ENCODE measurements around the gene JRKL. TPM values are rescaled to one million over a fixed set of nuclear protein-coding genes. Genes with fewer than 3 reads are reported as not detected.

JRKL gene
- total and polyA plus RNA-seq, 4 experiments from 2014 or later, result 1.9 to 20.0 (median 11.2) TPM

DNA sequence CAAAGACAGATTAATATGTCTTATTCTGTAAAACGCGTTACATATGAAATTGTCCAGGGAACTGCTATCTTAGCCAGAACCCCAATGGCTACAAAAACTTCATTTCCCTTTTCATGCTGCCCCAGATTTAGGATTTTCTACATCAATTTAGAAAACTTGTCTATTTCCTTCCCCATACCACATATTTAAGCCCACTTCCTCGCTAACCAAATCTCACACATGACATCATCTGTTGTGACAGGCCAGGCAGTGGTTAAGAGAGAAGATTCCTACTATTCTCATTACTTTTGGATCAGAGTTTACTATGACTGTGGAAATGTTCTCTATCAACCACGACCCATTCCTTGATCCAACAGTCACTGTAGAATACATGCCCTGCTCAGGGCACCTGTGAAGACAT lies 16.0 kb upstream of the JRKL start:
- H3K4me3 ChIP-seq (ENCODE audit: low read length in 2 of 2), result no peak overlapping the region
- peaks cover 4% of the 10 kb centered on the region for H3K36me3 ChIP-seq (ENCODE audit: insufficient read depth, low read length)
- Mint-ChIP-seq H3K36me3 (peaks cover 44 to 45% of the 10 kb centered on the region in 2 donors), H3K27ac (peak overlapping the region in 2 of 7 donors; percentile 31 to 43), H3K9me3 (no peaks in the 10 kb centered on the region), H3K27me3 (no peaks in the 10 kb centered on the region), H3K4me3 (no peak overlapping the region), H3K4me1 (peaks cover 0 to 4% (median 0%) of the 10 kb centered on the region in 4 donors)
- no peaks in the 10 kb centered on the region for H3K4me1 ChIP-seq (ENCODE audit: insufficient read depth, low read length)
- no peaks in the 10 kb centered on the region for H3K27me3 ChIP-seq (ENCODE audit: insufficient read depth, low read length)
- no peak overlapping the region for H3K27ac ChIP-seq (ENCODE audit: low read depth, low read length)
- DNase-seq, result no peak
- H3K9me3 ChIP-seq (ENCODE audit: control insufficient read depth in 1 of 2, low read length in 2 of 2), result no peaks in the 10 kb centered on the region
- CTCF ChIA-PET (ENCODE audit: partially characterized antibody), result no interaction called here
- POLR2A ChIA-PET (ENCODE audit: partially characterized antibody), result no interaction called here
- intact Hi-C loops (cut with micrococcal nuclease), result no loop called here

GRCh38 chr11:96376796-96377195 lies 13.0 kb upstream of the JRKL start:
- Mint-ChIP-seq H3K27ac (no peak overlapping the region), H3K4me3 (no peak overlapping the region), H3K4me1 (peaks cover 0 to 8% (median 4%) of the 10 kb centered on the region in 4 donors), H3K9me3 (no peaks in the 10 kb centered on the region), H3K27me3 (no peaks in the 10 kb centered on the region), H3K36me3 (peaks cover 39 to 43% of the 10 kb centered on the region in 2 donors)
- no peak for DNase-seq
- Histone ChIP-seq H3K27me3 (ENCODE audit: insufficient read depth, low read length) (no peaks in the 10 kb centered on the region), H3K9me3 (ENCODE audit: control insufficient read depth in 1 of 2, low read length in 2 of 2) (no peaks in the 10 kb centered on the region), H3K27ac (ENCODE audit: low read depth, low read length) (no peak overlapping the region), H3K4me1 (ENCODE audit: insufficient read depth, low read length) (no peaks in the 10 kb centered on the region), H3K4me3 (ENCODE audit: low read length in 2 of 2) (no peak overlapping the region), H3K36me3 (ENCODE audit: insufficient read depth, low read length) (no peaks in the 10 kb centered on the region)
- ChIA-PET CTCF (ENCODE audit: partially characterized antibody) (interaction anchor here (0.5 kb wide), 1 partner anchor 604 kb away, joined by 3 read pairs; no protein-coding TSS in a partner anchor), POLR2A (ENCODE audit: partially characterized antibody) (no interaction called here)
- intact Hi-C loops (cut with micrococcal nuclease), result no loop called here

DNA sequence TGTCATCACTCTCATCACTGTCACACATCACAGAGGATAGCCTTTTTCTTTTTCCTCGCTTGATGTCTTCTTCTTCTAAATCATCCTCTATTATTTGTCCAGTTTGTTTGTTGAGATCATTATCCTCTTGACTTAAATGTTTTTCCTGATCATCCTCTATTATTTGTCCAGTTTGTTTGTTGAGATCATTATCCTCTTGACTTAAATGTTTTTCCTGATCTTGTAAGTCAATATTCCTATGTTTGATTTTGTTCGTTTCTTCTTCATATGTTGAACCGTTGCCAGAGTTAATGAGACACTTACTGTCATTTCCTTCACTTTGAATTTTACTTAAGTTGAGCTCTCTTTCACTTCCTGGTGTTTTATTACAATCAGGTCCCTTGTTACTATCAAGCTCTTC lies 5.7 kb upstream of the JRKL start:
- peaks cover 24% of the 10 kb centered on the region for H3K4me1 ChIP-seq (ENCODE audit: insufficient read depth, low read length)
- peaks cover 23 to 34% of the 10 kb centered on the region in 2 donors for H3K36me3 Mint-ChIP-seq
- H3K27ac ChIP-seq (ENCODE audit: low read depth, low read length), result no peak overlapping the region
- no peaks in the 10 kb centered on the region for H3K36me3 ChIP-seq (ENCODE audit: insufficient read depth, low read length)
- CTCF ChIA-PET (ENCODE audit: partially characterized antibody), result interaction anchor here (0.7 kb wide), 1 partner anchor 10 kb away, joined by 3 read pairs; no protein-coding TSS in a partner anchor
- intact Hi-C loops (cut with micrococcal nuclease), result no loop called here
- H3K4me3 Mint-ChIP-seq, result peak overlapping the region in 7 of 8 donors; percentile 9 to 76 (median 35)
- peak overlapping the region in 4 of 7 donors; percentile 6 to 73 (median 28) for H3K27ac Mint-ChIP-seq
- POLR2A ChIA-PET (ENCODE audit: partially characterized antibody), result no interaction called here
- H3K4me3 ChIP-seq (ENCODE audit: low read length in 2 of 2), result no peak overlapping the region
- DNase-seq, result no peak
- peaks cover 29 to 39% (median 36%) of the 10 kb centered on the region in 4 donors for H3K4me1 Mint-ChIP-seq
- H3K9me3 ChIP-seq (ENCODE audit: control insufficient read depth in 1 of 2, low read length in 2 of 2), result no peaks in the 10 kb centered on the region
- H3K27me3 Mint-ChIP-seq, result no peaks in the 10 kb centered on the region
- H3K27me3 ChIP-seq (ENCODE audit: insufficient read depth, low read length), result no peaks in the 10 kb centered on the region
- H3K9me3 Mint-ChIP-seq, result peaks cover 0 to 1% (median 0%) of the 10 kb centered on the region in 8 donors

DNA sequence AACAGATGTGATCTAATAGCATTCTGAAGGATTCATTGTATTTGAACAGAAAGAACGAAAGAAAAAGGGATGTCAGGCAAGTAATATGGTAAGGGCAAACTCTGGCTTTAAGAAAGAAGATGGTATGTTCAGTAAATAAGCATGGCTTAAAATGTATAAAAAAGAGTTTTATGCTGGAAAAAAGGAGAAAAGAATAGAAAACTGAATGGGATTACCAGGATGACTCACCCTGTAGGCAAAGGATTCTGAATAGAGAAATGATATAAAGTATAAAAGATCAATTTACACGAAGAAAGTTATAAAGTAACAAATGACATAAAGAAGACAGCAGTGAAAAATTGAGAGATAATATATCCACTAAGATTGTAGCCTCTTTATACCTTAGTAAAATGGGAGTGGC lies 4.6 kb upstream of the JRKL start:
- Histone ChIP-seq H3K27me3 (ENCODE audit: insufficient read depth, low read length) (no peaks in the 10 kb centered on the region), H3K4me1 (ENCODE audit: insufficient read depth, low read length) (peaks cover 24% of the 10 kb centered on the region), H3K27ac (ENCODE audit: low read depth, low read length) (no peak overlapping the region), H3K4me3 (ENCODE audit: low read length in 2 of 2) (no peak overlapping the region), H3K9me3 (ENCODE audit: control insufficient read depth in 1 of 2, low read length in 2 of 2) (no peaks in the 10 kb centered on the region), H3K36me3 (ENCODE audit: insufficient read depth, low read length) (no peaks in the 10 kb centered on the region)
- ChIA-PET POLR2A (ENCODE audit: partially characterized antibody) (no interaction called here), CTCF (ENCODE audit: partially characterized antibody) (interaction anchor here (1.2 kb wide), 1 partner anchor 9 kb away, joined by 9 read pairs; no protein-coding TSS in a partner anchor)
- peaks cover 17 to 31% of the 10 kb centered on the region in 2 donors for H3K36me3 Mint-ChIP-seq
- no peak for DNase-seq
- peaks cover 0 to 1% (median 0%) of the 10 kb centered on the region in 8 donors for H3K9me3 Mint-ChIP-seq
- peaks cover 25 to 49% (median 32%) of the 10 kb centered on the region in 4 donors for H3K4me1 Mint-ChIP-seq
- no peaks in the 10 kb centered on the region for H3K27me3 Mint-ChIP-seq
- no peak overlapping the region for H3K4me3 Mint-ChIP-seq
- peak overlapping the region in 1 of 7 donors; percentile 79 for H3K27ac Mint-ChIP-seq
- intact Hi-C loops (cut with micrococcal nuclease), result no loop called here

DNA sequence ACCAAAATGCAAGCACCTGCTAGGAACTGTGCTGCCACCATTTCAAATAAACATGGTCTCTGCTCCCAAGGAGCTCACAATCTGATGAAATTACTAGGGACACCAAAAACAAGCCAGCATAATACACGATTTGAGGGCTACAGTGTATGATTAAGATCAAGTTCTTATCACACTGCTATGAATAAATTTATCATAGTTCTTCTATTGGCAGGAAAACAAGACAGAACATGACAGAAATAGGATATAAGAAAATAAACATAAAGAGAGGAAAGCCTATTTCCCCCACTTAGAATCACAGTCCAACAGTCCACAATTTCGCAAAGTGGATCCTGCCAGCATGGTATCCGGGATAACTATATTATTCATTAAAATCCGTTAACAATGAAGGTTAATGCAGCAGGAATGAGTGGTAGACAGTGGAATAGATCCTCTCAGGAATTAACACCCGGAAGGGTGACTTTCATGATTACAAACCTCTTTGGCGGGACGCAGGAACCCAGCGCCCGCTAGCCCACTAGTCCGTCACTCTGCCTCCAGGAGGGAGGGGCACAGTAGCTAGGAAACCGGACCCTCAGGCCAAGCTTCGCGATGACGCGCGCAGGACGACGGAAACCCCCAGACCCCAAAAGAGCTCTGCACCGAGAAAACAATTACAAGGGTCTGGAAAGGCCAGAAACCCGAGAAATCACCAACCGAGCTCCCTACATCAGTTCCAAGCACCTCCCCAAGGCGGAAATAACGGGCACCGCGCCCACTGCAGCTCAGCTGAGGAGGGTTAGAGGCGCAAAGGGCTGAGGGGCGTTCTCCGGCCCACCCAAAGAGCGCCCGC lies 708 bp upstream of the JRKL start:
- Mint-ChIP-seq H3K36me3 (peaks cover 4 to 13% of the 10 kb centered on the region in 2 donors), H3K27ac (peak overlapping the region; percentile 91 to 98 (median 97)), H3K4me1 (peaks cover 27 to 64% (median 42%) of the 10 kb centered on the region in 4 donors), H3K27me3 (no peaks in the 10 kb centered on the region), H3K9me3 (peaks cover 0 to 1% (median 0%) of the 10 kb centered on the region in 8 donors), H3K4me3 (peak overlapping the region; percentile 92 to 98 (median 94))
- intact Hi-C loops (cut with micrococcal nuclease), result loop anchor here (1.0 kb wide), 5 partner anchors 46 to 1416 kb away; partner anchors contain the start of genes CWC15, KDM4D, MAML2 and SESN3
- peaks cover 36% of the 10 kb centered on the region for H3K4me1 ChIP-seq (ENCODE audit: insufficient read depth, low read length)
- DNase-seq, result no peak
- H3K27me3 ChIP-seq (ENCODE audit: insufficient read depth, low read length), result no peaks in the 10 kb centered on the region
- ChIA-PET POLR2A (ENCODE audit: partially characterized antibody) (interaction anchor here (0.7 to 3.3 kb wide), 27 partner anchors 9 to 1416 kb away, joined by 3 to 38 read pairs (median 3); partner anchors contain the start of genes CEP57, CWC15, FAM76B and KDM4D), CTCF (ENCODE audit: partially characterized antibody) (interaction anchor here (1.1 to 3.5 kb wide), 10 partner anchors 11 to 684 kb away, joined by 3 to 42 read pairs (median 6); partner anchors contain the start of gene MAML2)
- H3K4me3 ChIP-seq (ENCODE audit: low read length in 2 of 2), result peak overlapping the region; percentile 49 to 93
- no peaks in the 10 kb centered on the region for H3K36me3 ChIP-seq (ENCODE audit: insufficient read depth, low read length)
- H3K9me3 ChIP-seq (ENCODE audit: control insufficient read depth in 1 of 2, low read length in 2 of 2), result no peaks in the 10 kb centered on the region
- peak overlapping the region; percentile 79 for H3K27ac ChIP-seq (ENCODE audit: low read depth, low read length)

- H3K4me1 Mint-ChIP-seq, result peaks cover 19 to 54% (median 35%) of the 10 kb centered on the region in 4 donors
- no peaks in the 10 kb centered on the region for H3K27me3 Mint-ChIP-seq
- intact Hi-C loops (cut with micrococcal nuclease), result loop anchor here (1.0 to 5.0 kb wide), 5 partner anchors 468 to 1898 kb away; partner anchors contain the start of genes ANKRD49, CEP57, MRE11 and MTMR2
- peak overlapping the region; percentile 91 to 98 (median 97) for H3K27ac Mint-ChIP-seq
- Histone ChIP-seq H3K4me1 (ENCODE audit: insufficient read depth, low read length) (peaks cover 33% of the 10 kb centered on the region), H3K9me3 (ENCODE audit: control insufficient read depth in 1 of 2, low read length in 2 of 2) (no peaks in the 10 kb centered on the region), H3K36me3 (ENCODE audit: insufficient read depth, low read length) (no peaks in the 10 kb centered on the region), H3K4me3 (ENCODE audit: low read length in 2 of 2) (peak overlapping the region; percentile 85 to 93), H3K27ac (ENCODE audit: low read depth, low read length) (peak overlapping the region; percentile 79), H3K27me3 (ENCODE audit: insufficient read depth, low read length) (no peaks in the 10 kb centered on the region)
- ChIA-PET CTCF (ENCODE audit: partially characterized antibody) (interaction anchor here (1.4 to 3.5 kb wide), 6 partner anchors 10 to 555 kb away, joined by 4 to 42 read pairs (median 8); partner anchors contain the start of gene MAML2), POLR2A (ENCODE audit: partially characterized antibody) (interaction anchor here (0.7 to 3.3 kb wide), 17 partner anchors 24 to 1323 kb away, joined by 3 to 38 read pairs (median 4); partner anchors contain the start of genes CEP57, FAM76B, MAML2 and SRSF8)
- H3K9me3 Mint-ChIP-seq, result no peaks in the 10 kb centered on the region
- peak overlapping the region; percentile 92 to 98 (median 94) for H3K4me3 Mint-ChIP-seq
- H3K36me3 Mint-ChIP-seq, result peaks cover 0 to 6% of the 10 kb centered on the region in 2 donors
- DNase-seq, result no peak
These were observed 627 bp downstream of the JRKL start for GRCh38 chr11:96390488-96390792.
